AG08396 (cell line): Measurements from ENCODE around the gene TIPIN.
A peak's percentile ranks its signal among the peaks of the same experiment; 100 is the strongest.
"Not testable (repeated sequence)": the region's sequence is repeated elsewhere in the genome, so short reads cannot be mapped to it uniquely, and the experiment has no call there.

Experiments used
- DNase-seq: peaks from one replicate; pipeline ENCODE4 v3.0.0; 2012; ENCODE audit warnings: low spot score, mixed read lengths

TIPIN gene

GRCh38 chr15:66356359-66357236 lies at the start of gene TIPIN:
Gene TIPIN, minus strand, starts transcription at chr15:66356685. Its CDS starts 3,738 bp downstream, at chr15:66352947.
- peak; percentile 97 for DNase-seq

DNA sequence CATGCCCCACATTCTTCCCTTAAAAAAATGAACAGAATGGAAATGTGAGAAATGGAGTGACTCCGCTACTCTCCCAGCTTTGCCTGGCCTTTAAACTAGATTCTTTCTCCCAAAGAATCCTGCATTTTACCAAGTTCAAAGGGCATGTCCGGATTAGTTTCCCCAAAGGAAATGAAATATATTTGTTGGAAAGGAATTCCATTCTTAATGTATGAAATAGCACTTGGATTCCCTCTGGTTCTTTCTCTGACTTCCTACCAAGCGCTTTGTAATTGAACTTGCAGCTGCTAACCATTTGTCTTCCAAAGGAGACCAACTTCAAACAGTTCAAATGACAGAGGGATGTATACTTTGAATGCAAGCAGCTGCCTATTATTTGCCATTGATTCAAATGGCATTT lies 49.1 kb upstream of the TIPIN start:
- no peak for DNase-seq

DNA sequence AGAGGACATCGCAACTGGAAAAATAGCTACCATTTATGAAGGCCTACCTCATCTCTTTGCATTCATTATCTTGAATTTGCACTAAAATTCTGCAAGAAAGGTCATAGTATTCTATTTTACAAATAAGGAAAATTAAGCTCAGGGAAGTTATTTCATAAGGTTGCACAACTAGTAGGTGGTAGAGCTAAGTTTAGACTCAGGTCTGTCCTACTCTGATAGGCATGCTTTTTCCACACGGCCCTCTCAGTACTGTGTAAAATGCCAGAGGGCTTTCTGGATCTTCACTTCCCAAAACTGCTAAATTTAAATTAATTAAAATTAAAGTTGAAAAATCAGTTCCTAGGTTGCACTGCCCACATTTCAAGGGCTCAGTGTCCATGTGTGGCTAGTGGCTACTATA lies 48.5 kb upstream of the TIPIN start:
- no peak for DNase-seq

DNA sequence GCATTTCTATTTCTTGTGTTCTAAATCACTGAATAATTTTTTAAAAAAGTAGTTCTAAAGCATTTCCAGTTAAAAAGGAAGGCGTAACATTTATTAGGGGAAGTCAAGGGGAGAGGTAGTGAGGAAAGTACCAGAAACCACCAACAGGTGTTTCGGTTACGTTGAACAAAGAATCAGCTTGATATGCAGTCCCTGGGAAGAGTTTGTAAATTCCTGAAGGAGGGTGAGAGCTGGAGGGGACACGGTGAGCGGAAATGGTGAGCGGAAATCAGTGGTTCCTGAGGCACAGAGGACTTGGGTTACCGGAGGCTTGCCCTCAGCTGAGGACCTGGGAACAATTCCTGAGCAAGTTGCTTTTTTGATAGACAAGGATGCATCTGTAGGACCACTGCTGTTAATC lies 48.0 kb upstream of the TIPIN start:
- DNase-seq: no peak

- no peak for DNase-seq
Measured at GRCh38 chr15:66404122-66404521, 47.6 kb upstream of the TIPIN start.

GRCh38 chr15:66403323-66403722 lies 46.8 kb upstream of the TIPIN start:
- no peak for DNase-seq

DNA sequence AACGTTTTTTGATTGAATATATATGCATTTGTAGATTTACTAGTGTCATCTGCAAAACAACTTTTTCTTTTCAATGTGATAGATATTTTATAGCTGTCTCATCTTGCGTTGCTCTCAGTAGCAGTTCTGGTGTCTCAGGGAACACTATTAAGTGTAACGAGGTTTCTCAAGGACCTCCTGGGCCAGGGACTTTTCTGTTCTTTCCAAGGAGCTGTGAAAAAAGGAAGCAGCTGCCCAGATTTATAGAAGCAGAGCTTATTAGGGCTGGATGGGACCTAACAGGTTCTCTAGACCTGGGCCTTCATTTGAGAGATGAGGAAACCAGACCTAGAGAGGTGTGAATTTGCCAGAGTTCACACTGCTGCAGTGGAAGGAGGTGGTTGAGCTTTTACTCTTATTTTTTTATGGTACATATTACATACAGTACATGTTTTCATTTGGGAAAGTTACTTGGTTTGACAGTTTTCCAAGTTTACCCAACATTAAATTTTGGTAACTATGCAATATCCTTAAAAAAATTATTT lies 46.3 kb upstream of the TIPIN start:
- no peak for DNase-seq

GRCh38 chr15:66401130-66402021 lies 44.9 kb upstream of the TIPIN start:
- DNase-seq: no peak

GRCh38 chr15:66400351-66400774 lies 43.9 kb upstream of the TIPIN start:
- peak; percentile 20 for DNase-seq

- no peak for DNase-seq
Measured at GRCh38 chr15:66399276-66399675, 42.8 kb upstream of the TIPIN start.

DNA sequence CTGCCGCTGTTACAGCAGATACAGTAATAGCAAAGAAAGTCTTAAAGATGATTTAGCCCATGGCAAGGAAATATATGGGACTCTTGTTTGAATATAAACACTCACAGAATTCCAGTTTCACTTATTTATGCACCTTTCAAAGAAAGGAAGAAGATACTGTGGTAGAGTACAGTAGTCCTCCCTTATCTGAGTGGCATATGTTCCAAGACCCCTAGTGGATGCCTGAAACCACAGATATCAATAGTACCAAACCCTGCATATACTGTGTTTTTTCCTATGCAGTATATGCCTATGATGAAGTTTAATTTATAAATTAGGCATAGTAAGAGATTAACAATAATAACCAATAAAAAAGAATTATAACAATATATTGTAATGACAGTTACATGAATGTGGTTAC lies 38.4 kb upstream of the TIPIN start:
- DNase-seq: no peak

GRCh38 chr15:66394472-66394871 lies 38.0 kb upstream of the TIPIN start:
- no peak for DNase-seq

DNA sequence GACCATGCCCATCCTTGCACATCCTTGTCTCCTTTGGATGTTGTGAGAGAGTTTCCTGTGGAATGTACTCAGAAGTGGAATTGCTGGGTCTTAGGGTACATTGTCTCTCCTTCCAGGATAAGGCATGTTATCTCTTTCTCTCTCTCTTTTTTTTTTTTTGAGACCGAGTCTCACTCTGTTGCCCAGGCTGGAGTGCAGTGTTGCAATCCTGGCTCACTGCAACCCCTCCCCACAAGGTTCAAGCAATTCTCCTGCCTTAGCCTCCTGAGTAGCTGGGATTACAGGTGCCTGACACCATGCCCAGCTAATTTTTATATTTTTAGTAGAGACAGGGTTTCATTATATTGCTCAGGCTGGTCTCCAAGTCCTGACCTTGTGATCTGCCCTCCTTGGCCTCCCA lies 36.6 kb upstream of the TIPIN start:
- DNase-seq: not testable (repeated sequence)

- DNase-seq: no peak
Measured at GRCh38 chr15:66390678-66391077, 34.2 kb upstream of the TIPIN start.

DNA sequence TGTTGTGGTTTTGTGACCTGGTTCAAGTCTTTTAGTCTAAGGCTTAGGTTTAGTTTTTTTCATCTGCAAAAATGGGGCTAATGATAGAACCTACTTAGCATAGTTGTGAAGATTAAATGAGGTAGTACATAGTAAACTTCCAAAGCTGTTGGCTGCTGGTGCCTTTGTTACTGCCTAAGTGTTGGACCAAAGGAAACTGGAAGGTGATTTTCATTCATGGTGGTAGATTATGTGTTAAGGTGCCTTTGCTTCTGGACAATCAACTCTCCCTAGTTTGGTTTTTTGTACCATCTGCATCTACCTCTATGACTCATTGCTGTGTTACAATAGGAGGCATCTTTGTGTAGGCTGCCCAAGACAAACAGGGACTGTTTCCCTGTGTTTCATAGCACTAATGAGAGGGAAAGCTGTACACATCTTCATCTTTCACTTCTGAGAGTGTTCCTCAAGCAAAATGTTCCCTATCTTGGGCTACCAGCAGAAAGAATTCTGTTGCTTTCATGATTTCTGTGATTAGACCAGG lies 33.4 kb upstream of the TIPIN start:
- DNase-seq: no peak

GRCh38 chr15:66389098-66389858 lies 32.8 kb upstream of the TIPIN start:
- DNase-seq: no peak

DNA sequence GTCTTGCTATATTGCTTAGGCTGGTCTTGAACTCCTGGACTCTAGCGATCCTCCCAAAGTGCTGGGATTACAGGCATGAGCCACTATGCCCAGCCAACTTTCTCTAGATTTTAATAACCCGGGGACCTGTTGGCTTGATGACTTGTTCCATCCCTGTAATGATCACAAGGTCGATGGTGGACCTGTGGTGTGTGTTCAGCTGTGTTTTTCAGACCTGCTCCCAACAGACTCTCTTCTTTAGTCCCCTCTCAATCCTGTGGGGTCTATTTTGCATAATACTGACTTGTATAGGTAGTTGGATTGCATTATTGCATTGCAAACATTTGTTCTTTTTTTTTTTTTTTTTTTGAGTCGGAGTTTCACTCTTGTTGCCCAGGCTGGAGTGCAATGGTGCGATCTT lies 32.1 kb upstream of the TIPIN start:
- no peak for DNase-seq

- DNase-seq: no peak
Measured at GRCh38 chr15:66388043-66388363, 31.5 kb upstream of the TIPIN start.

DNA sequence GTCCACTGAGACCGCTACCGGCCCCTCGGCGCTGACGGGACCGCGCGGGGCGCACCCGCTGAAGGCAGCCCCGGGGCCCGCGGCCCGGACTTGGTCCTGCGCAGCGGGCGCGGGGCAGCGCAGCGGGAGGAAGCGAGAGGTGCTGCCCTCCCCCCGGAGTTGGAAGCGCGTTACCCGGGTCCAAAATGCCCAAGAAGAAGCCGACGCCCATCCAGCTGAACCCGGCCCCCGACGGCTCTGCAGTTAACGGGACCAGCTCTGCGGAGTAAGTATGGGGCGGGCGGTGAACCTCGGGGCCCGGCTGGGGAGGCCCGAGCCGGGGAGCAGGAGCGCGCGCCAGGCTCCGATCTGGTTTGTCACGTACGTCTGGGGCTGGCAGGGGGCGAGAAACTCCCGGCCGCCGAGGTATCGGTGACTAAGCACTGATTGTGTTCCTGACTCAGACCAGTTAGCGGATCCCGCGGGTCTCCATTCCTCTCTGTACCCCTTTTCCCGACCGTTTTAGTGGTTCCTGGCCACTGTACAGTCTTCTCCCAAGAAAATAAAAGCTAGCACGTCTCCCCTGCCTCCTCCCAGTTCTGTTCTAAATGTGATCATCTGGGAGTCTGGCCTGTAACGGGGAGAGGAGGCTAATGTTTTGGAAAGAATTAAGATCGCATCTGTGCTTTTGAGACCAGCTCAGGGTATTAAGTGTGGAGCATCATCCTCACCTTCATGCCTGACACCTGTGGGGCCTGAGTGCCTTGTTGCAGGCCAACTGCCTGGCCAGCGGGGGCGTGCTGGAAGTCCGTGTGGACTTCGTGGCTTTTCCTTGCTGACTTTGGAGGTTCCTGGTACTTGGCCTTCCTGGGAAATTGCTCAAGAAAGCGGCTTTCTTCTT lies 30.9 kb upstream of the TIPIN start:
- DNase-seq: peak; percentile 77

GRCh38 chr15:66386204-66387123 lies 30.0 kb upstream of the TIPIN start, which contains the start of gene MAP2K1:
Gene MAP2K1, plus strand, starts transcription at chr15:66386912. Its CDS starts 436 bp downstream, at chr15:66387348.
- DNase-seq: peak; percentile 98
